ENCODE data around the gene OR52J3.

Gene OR52J3

DNA sequence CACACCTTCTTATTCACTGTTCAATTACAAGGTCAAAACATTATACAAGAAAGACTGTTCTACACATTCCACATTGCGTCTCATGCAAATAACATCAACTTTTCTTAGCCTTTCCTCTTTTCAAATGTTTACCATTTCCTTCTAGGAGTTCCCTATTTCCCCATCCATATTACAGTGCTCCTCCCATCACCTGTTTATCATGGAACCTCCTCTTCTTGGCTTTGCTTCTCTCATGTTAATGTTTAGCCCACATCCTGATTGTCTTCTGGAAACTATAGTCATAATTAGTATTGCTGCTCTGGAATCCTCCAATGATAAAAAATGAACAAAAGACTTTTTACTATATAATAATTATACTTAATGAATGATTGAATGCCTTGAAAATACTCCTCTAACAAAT, 44.3 kb downstream of the OR52J3 start:
- DNase-seq (ENCODE audit: low read depth) = no peak
- H3K4me3 ChIP-seq (ENCODE audit: low read depth, low read length) = no peak overlapping the region

DNA sequence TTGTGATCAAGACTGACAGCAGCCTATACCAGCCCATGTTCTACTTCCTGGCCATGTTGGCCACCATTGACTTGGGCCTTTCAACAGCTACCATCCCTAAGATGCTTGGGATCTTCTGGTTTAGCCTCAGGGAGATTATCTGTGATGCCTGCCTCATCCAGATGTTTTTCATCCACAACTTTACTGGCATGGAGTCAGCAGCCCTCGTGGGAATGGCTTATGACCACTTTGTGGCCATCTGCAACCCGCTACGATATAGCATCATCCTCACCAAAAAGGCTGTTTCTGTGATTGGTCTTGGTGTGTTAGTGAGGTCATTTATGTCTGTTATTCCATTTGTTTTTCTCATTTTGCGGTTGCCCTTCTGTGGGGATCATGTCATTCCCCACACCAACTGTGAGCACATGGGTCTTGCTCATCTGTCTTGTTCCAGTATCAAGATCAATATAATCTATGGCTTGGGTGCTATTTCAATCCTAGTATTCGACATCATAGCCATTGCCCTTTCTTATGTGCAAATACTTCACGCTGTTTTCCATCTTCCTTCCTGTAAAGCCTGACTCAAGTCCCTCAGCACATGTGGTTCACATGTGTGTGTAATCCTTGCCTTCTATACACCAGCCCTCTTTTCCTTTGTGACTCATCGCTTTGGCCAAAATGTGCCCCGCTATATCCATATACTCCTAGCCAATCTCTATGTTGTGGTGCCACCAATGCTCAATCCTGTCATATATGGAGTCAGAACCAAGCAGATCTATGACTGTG, 46.7 kb downstream of the OR52J3 start:
- H3K4me3 ChIP-seq (ENCODE audit: low read depth, low read length) = no peak overlapping the region
- no peak for DNase-seq (ENCODE audit: low read depth)

DNA sequence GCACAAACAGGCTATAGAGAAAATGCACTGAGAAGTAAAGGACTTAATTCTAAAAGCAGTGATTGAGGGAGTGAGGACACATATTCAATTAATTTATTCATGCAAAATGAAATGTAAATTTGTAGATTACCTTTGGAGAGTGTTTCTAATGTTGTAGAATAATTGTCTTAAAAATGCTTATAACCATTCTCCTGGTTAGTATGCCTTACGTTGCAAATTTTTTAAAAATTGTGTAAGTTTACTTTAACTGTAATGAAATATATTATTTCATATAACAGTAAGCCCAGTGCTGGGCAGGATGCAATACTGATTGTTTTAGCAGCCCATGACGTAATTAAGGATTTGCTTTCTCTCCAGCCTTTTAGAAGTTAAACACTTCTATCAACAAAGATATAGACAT, 49.7 kb downstream of the OR52J3 start:
- H3K4me3 ChIP-seq (ENCODE audit: low read depth, low read length) = no peak overlapping the region
- no peak for DNase-seq (ENCODE audit: low read depth)
